Glomerular visceral epithelial cell (primary cell): ENCODE data around the gene CHST15.

Experiments used
- DNase-seq: peaks from one replicate; pipeline ENCODE4 v3.0.0-alpha.2; 2016; ENCODE audit errors: extremely low spot score

CHST15 gene

GRCh38 chr10:124083047-124083739 is 10.2 kb downstream of the CHST15 start:
- no peak for DNase-seq

GRCh38 chr10:124082555-124082954 is 10.8 kb downstream of the CHST15 start:
- DNase-seq, result no peak

GRCh38 chr10:124081547-124082140 is 11.8 kb downstream of the CHST15 start:
- DNase-seq, result no peak

GRCh38 chr10:124079864-124080263 is 13.5 kb downstream of the CHST15 start:
- DNase-seq, result no peak

GRCh38 chr10:124078714-124079113 is 14.7 kb downstream of the CHST15 start:
- no peak for DNase-seq

- no peak for DNase-seq
Measured at GRCh38 chr10:124078028-124078427, 15.4 kb downstream of the CHST15 start.

GRCh38 chr10:124077208-124077993 is 16.0 kb downstream of the CHST15 start:
- no peak for DNase-seq

- no peak for DNase-seq
Measured at GRCh38 chr10:124076148-124076733, 17.2 kb downstream of the CHST15 start.

GRCh38 chr10:124075231-124075955 is 18.0 kb downstream of the CHST15 start:
- DNase-seq, result no peak

- no peak for DNase-seq
Measured at GRCh38 chr10:124074501-124075109, 18.8 kb downstream of the CHST15 start.

- DNase-seq, result no peak
Measured at GRCh38 chr10:124073978-124074377, 19.4 kb downstream of the CHST15 start.

GRCh38 chr10:124072541-124072940 is 20.9 kb downstream of the CHST15 start:
- no peak for DNase-seq

- no peak for DNase-seq
Measured at GRCh38 chr10:124072106-124072505, 21.3 kb downstream of the CHST15 start.

GRCh38 chr10:124071141-124071540 is 22.3 kb downstream of the CHST15 start:
- DNase-seq, result no peak

- no peak for DNase-seq
Measured at GRCh38 chr10:124070666-124071065, 22.7 kb downstream of the CHST15 start.

- DNase-seq, result no peak
Measured at GRCh38 chr10:124069341-124070264, 23.8 kb downstream of the CHST15 start.

GRCh38 chr10:124068929-124069328 is 24.5 kb downstream of the CHST15 start:
- no peak for DNase-seq

- no peak for DNase-seq
Measured at GRCh38 chr10:124067825-124068400, 25.5 kb downstream of the CHST15 start.

- DNase-seq, result no peak
Measured at GRCh38 chr10:124066781-124067714, 26.4 kb downstream of the CHST15 start.
